Keratinocyte (primary cell): ENCODE results near the gene RHNO1.

Experiments used
- CTCF ChIP-seq, 3 experiments: IDR thresholded peaks in 1 of 3; conservative IDR thresholded peaks in 1 of 3; optimal IDR thresholded peaks in 1 of 3; 2 replicates in 2 of 3; 3 replicates in 1 of 3; pipeline versions ENCODE3 to v1.5.1; 2011; ENCODE audit warnings: low read length in 3 of 3, mild to moderate bottlenecking in 3 of 3, moderate library complexity in 2 of 3, control low read depth in 1 of 3, inconsistent platforms in 1 of 3; ENCODE audit not compliant: insufficient read depth in 2 of 3; ENCODE audit errors: extremely low read depth in 1 of 3
- EZH2 ChIP-seq: IDR thresholded peaks from one replicate; pipeline ENCODE4 v1.6.1; 2012; ENCODE audit warnings: inconsistent platforms, mild to moderate bottlenecking, low read length, moderate library complexity

- TF ChIP-seq CTCF (optimal IDR thresholded peaks at IDR 0.05 in 1 of 3, IDR thresholded peaks at IDR 0.05 in 1 of 3, conservative IDR thresholded peaks at IDR 0.05 in 1 of 3; ENCODE audit: extremely low read depth in 1 of 3, insufficient read depth in 2 of 3, low read length in 3 of 3) (no peak), EZH2 (no peak)
These were observed 45.3 kb downstream of the RHNO1 start for GRCh38 chr12:2922329-2922728.
